Stimulated activated CD4-positive, alpha-beta T cell treated with anti-CD3 and anti-CD28 coated beads, Interleukin-4, amount 100 ng/mL, for 24 hours (primary cell): ENCODE data around the gene TRDMT1.

Source experiments
- DNase-seq: peaks from one replicate; pipeline ENCODE4 v3.0.0-alpha.2; 2020

TRDMT1 gene

DNA sequence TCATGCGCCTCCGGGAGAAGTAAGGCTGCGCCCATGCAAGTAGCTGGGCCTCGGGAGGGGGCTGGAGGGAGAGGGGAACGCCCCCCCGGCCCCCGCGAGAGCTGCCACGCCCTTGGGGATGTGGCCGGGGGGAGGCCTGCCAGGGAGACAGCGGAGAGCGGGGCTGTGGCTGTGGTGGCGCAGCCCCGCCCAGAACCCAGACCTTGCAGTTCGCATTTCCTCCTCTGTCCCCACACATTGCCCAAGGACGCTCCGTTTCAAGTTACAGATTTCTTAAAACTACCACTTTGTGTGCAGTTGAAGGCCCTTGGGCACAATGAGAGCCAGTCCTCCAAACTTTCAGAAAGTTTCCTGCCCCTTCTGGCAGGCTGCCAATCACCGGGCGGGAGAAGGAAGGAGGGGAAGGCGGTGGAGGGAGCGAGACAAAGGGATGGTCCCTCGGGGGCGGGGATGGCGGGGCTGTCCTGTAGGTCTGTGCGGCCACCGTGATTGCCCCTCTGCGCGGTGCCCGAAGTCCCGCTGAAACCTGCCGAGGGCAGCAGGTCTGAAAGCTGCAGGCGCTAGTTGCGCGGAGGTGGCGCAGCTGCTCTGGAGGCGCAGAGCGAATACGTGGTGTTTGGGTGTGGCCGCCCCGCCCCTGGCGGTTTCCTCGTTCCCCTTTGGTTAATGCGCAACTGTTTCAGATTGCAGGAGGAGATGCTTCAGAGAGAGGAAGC lies 28.7 kb upstream of the TRDMT1 start:
- DNase-seq = peak; percentile 89

DNA sequence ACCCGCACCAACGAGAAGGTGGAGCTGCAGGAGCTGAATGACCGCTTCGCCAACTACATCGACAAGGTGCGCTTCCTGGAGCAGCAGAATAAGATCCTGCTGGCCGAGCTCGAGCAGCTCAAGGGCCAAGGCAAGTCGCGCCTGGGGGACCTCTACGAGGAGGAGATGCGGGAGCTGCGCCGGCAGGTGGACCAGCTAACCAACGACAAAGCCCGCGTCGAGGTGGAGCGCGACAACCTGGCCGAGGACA lies 28.2 kb upstream of the TRDMT1 start:
- no peak for DNase-seq

DNA sequence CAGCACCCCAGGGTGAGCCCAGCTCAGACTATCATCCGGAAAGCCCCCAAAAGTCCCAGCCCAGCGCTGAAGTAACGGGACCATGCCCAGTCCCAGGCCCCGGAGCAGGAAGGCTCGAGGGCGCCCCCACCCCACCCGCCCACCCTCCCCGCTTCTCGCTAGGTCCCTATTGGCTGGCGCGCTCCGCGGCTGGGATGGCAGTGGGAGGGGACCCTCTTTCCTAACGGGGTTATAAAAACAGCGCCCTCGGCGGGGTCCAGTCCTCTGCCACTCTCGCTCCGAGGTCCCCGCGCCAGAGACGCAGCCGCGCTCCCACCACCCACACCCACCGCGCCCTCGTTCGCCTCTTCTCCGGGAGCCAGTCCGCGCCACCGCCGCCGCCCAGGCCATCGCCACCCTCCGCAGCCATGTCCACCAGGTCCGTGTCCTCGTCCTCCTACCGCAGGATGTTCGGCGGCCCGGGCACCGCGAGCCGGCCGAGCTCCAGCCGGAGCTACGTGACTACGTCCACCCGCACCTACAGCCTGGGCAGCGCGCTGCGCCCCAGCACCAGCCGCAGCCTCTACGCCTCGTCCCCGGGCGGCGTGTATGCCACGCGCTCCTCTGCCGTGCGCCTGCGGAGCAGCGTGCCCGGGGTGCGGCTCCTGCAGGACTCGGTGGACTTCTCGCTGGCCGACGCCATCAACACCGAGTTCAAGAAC lies 27.7 kb upstream of the TRDMT1 start:
- DNase-seq = peak; percentile 62

DNA sequence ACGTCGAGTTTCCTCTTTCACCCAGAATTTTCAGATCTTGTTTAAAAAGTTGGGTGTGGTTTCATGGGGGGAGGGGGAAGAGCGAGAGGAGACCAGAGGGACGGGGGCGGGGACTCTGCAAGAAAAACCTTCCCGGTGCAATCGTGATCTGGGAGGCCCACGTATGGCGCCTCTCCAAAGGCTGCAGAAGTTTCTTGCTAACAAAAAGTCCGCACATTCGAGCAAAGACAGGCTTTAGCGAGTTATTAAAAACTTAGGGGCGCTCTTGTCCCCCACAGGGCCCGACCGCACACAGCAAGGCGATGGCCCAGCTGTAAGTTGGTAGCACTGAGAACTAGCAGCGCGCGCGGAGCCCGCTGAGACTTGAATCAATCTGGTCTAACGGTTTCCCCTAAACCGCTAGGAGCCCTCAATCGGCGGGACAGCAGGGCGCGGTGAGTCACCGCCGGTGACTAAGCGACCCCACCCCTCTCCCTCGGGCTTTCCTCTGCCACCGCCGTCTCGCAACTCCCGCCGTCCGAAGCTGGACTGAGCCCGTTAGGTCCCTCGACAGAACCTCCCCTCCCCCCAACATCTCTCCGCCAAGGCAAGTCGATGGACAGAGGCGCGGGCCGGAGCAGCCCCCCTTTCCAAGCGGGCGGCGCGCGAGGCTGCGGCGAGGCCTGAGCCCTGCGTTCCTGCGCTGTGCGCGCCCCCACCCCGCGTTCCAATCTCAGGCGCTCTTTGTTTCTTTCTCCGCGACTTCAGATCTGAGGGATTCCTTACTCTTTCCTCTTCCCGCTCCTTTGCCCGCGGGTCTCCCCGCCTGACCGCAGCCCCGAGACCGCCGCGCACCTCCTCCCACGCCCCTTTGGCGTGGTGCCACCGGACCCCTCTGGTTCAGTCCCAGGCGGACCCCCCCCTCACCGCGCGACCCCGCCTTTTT lies 26.9 kb upstream of the TRDMT1 start, which contains the start of gene VIM:
Gene VIM, plus strand, starts transcription at position 151 of the 925 bp plus-strand sequence. CDS start 1,182 bp downstream, outside the sequence.
- DNase-seq = peak; percentile 84

DNA sequence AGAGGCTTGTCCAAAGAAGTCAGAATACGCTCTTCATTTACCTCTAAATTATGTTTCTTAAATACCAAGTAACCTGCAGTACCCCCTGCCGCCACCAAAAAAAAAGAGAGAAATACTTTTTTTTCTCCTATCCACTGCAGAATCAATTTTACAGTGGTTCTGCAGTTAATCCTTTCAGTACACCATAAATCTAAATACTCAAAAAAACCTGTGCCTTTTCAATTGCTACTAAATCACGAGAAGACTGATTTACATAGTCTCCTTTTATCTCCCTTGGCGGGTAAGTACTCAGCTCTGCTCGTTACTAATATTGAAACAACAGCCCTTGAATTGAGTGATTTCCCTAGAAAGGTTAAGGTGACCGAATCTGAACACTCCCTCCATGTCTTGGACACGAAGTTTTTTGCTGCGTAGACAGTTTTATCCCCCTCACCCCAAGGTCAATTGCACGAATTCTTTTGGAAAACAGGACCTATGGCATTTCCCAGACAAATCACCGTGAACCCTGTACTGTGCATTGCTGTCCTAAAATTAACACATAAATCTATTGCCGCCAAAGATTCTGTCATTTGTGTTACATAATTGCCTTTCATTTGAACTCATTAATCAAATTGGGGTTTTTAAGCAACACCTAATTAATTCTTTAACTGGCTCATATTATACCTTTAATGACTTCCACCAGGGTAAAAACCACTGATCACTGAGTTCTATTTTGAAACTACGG lies 26.1 kb upstream of the TRDMT1 start:
- peak; percentile 26 for DNase-seq

DNA sequence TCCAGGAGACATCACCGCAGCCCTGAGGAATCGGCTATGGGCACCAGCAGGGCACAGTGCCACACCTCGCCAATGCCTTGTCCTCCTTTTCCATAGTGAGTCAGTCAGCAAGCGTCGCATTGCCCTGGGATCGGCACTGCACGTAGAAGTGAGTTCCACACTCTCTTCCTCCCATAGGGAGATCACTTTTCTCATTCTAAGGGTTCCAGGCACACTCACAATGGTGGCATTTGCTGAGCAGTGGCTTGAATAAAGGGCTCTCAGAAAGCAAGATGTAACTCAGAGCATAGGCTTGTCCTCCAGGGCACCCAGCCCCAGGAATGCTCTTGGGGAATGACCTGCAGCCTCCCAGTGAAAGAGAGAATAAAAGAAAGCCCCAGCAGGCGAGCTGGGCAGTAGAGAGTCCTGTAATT lies 25.4 kb upstream of the TRDMT1 start:
- DNase-seq = no peak

DNA sequence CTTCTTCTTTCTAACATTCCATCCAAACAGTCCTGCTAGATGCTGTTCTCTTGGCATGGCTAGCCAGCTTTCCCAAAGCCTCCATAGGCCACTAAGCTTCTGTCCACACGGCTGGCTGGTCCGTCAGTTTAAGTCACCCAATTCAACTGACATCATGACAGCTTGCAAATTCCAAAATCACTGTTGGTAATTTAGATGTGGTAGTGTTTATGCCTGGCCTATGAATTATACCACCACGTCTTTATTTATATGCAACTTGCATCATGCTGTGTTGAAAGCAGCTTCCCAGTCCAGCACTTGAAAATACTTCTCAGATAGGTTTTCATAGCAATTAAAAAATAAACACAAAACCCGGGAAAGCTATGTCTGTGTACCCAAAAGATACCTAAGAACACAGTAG lies 24.3 kb upstream of the TRDMT1 start:
- DNase-seq = no peak

DNA sequence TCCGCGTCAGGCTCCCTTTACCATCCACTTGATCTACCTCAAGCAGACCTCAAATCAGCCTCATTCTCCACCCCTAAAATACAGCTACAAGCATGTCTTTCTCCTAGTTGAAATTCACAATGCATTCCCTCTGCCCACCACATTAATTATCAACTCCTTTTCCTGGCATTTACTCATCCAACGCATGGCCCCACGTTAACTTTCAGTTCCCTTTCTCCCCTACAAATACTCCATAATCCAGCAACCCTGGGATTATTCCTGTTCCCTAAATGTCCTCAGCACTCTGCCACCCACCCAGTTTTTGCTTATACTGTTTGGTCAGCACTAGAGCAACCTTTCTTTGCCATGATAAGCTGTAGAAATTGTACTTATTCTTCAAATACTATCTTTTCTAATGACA lies 20.9 kb upstream of the TRDMT1 start:
- DNase-seq = no peak

DNA sequence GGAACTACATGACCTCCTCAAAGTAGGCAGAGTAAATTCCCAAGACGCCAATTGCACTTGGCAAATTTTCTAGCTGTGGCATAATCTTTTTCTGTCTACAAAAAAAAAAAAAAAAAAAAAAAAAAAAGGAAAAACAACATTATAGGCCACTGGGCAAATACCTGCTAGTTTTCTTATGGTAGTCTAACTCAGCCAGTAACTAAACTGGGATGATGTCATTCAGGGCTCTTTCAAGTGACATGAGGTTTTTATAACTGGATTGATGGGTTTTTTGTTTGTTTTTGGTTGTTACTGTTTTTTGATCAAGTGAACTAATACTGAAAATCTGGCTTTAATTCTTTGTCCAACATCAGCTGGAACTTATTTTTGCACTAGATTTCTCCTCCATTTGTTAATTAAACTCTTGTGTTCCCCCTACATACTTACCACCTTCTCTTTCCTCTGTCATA lies 19.2 kb upstream of the TRDMT1 start:
- no peak for DNase-seq

DNA sequence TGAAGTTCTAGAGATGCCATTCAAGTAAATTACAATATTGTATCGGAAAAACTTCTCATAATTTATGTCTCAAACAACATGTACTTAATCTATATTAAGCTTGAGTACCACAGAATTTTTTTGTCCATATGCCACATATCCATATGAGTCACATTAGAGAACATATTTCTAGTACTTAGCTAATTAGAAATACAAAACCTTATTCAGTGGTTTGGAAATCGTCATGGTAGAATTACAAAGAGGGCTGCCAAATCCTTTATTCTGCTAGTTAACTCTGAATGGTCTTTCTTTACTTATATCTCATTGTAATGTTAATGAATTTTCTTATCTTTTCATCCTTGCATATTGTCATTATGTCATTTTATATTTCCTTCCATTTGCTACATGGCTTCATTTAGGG lies 17.6 kb upstream of the TRDMT1 start:
- DNase-seq = no peak

DNA sequence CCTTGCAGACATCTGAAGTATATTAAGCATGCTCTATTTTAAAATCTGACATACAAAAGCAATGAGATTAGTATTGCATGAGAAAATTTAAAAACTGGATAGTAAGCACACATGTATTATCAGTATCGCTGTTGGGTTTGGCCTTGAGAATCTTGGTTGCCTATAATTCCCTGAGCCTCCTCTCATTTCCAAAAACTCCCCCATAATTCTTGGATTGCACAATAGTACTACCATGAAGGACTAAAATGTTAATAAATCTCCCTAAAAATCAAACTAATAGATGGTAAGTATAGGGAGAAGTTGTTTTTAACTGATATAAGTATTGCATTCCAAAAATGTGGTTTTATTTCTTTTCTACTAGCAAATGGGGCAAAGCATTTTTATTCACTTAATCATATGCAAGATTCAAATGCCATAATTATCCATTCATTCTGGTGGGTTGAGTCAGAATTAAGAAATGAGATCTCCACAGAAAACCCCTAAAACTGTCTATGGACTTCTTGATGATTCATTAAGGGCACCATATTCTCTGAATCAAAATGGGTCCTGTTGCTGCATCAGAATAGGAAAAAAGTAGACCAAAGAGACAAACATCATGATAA lies 16.3 kb upstream of the TRDMT1 start:
- no peak for DNase-seq

DNA sequence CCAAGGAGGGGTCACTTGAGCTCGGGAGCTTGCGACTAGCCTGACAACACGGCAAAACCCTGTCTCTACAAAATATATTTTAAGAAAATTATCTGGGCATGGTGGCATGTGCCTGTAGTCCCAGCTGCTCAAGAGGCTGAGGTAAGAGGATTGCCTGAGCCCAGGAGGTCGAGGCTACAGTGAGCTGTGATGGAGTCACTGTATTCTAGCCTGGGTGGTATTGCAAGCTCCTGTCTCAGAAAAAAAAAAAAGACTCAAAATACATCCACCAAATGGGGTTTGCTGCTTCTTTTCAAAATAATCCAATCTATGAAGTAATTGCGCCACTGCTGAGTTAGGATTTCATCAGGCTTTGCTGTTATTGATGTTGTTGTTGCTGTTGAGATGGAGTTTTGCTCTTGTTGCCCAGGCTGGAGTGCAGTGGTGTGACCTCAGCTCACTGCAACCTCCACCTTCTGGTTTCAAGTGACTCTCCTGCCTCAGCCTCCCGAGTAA lies 15.5 kb upstream of the TRDMT1 start:
- DNase-seq = no peak

DNA sequence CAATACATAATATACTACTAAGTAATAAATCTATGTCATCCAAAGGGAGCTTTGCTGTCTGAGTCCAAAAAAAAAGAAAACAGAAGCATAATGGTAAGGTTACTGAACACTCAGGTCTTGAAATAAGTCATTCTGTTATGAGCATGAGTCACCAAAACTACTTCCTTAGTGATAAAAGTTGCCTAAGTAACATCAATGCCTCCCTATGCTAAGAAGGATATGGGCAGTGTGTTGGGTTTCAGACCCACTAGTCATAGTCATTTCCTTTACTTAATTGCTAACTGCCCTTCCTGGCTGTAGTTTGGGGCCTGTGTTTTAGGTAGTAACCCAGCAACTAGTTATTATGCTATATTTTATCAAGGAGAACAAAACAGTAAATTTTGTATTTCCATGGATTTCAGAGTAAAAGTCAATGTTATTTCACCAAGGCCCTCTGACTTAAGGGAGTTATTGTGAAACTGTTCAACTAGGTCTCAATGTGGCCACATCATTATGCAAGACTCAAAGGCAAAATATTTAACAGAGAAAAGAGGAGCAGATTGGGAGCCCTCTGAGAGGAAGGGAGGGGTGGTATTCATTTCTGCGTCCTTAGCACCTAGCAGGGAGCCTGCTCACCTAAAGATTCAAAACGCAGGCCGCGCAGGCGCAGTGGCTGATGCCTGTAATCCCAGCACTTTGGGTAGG lies 14.9 kb upstream of the TRDMT1 start:
- peak; percentile 38 for DNase-seq

DNA sequence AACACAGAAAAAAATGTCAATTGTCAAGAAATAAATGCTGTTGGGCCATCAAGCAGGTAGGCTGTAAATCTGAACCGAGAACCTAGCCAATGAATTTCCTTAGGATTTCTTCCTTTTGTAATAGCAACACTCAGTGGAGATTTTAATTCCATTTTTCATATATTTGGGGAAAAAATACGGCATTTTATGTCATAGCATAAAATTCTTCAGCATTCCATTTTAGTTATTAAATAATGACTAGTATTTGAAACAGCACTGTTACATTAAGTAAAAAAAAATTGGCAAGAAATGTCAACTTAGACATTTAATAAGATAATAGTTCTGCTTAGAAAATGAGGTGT lies 14.3 kb upstream of the TRDMT1 start:
- no peak for DNase-seq

DNA sequence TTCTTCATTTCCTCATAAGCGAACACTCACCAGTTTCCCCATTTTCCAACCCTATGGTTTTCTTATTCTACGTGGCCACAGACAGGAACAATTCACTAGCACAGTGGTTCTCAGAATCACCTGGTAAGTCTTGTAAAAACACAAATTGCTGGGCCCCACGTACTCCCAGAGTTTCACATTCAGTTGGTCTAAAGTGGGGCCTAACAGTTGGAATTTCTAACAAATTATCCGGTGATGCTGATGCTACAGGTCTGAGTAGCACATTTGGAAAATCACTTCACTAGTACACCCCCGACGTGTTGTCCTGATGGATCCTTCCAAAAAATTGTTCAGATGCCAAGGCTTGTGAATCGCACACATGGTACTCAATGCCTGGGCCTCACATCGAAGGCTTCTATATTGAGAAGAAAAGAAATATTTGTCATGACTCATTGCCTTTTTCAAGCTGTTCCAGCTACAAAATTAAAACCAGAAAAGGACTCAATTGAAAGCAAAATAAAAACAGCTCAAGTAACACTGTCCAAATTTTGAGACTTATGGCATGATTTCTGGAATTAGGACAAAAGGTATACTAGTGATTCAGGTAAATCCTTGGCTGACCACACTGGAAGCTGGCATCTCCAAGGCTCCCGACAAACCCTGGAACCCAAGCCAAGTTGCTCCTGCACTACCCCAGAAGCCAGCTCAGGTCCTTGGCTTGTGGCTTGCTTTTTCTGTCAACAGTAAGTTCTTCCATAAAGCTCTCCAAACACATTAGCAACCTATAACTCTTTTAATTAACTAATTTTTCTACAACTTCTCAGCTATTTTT lies 13.7 kb upstream of the TRDMT1 start:
- DNase-seq = no peak

DNA sequence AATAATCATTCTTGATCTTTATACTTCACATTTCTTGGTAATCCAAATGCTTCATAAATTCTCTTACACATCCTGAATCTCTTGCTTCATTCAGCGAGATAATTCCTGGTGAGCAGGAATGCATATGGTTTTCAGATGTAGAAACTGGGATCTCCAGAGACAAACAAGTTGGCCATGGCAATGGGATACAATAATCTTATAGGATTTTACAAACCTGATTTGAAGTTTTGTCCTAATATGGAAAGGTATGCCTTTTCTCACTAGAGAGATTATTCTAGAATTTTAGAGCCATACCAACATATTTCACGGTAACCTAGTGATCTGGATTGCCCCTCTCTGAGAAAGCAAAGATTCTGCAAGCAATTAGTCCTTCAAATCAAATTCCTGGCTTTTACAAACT lies 13.1 kb upstream of the TRDMT1 start:
- DNase-seq = no peak

DNA sequence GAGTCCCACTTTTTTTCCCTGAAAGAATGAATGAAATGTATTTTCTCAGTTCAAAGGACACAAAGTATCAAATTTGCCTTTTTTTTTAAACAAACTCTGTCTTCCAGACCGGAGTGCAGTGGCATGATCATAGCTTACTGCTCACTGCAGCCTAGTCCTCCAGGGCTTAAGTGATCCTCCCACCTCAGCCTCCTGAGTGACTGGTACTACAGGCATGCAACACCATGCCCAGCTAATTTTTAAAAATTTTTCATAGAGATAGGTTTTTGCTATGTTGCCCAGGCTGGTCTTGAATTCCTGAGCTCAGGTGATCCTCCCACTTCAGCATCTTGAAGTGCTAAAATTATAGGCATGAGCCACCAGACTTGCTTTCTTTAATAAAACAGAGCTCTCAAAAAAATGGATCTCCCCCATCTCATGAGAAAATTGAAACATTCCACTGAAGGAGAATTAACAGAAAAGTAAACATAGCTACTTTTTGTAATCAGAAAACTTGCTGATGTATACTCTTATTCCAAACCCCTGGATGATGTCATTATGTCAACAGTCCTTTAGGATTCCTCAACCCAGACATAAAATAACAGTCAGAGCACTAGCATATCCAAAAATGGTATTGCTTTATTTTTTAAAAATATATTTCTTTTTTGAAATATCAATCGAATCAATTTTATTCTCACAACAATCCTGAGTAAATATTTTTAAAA lies 12.3 kb upstream of the TRDMT1 start:
- no peak for DNase-seq

DNA sequence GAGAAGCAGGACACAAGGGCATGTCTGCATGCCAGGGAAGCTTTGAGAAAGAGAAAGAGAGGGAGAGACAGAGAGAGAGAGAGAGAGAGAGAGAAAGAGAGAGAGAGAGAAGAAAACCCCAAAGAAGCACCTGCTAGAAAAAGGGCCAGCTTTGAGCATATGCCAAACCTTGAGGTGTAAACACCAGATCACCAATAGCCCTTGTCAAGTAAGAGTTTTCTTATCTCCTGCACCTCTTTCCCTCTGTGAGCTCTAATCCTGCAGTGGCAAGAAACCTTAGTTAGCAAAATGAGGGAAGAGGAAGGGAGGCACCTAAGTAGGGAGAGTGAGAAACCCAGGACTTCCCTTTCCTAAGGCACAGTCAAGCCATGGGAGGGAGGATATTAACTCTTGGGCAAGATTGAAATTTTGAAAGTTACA lies 11.3 kb upstream of the TRDMT1 start:
- DNase-seq = no peak

DNA sequence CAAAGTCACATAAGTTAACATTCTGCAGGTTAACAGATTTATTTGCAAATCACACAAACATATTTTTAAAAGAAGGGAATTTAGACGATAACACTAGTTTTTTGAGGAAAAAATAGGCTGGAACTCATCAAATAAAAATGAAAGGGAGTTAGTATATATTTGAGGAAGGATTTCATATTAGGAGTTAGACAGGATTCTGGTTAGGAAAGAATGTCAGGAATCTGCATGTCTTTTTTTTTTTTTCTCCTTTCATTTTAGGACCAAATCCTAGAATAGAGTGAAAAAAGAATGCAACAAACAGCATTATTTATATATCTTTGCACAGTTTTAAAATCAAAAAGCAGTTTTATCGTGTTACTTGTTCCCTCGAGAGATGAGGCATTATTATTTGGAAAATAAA lies 8.9 kb upstream of the TRDMT1 start:
- no peak for DNase-seq

DNA sequence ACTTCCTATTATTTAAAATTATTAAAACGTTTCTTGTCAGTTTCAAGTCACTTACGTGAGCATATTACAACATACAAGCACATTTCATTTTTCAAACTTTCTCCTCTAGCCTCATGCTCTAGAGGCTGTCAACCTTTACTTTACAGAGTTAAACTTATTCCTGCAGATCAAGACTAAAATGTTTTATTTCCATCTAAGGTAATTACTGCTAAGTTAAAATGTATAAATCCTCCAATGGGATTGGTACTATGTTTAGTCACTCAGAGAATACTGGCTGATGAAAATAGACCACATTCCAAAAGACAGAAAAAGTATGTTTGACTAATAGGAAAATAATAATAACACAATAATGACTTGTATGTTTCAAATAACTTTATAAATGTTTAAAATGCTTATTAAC lies 8.4 kb upstream of the TRDMT1 start:
- no peak for DNase-seq
